Astrocyte of the cerebellum (primary cell): ENCODE results near the gene ELFN1.

Experiments used
- DNase-seq: peaks from one replicate; pipeline ENCODE4 v3.0.0-alpha.2; 2011; ENCODE audit warnings: low read depth
- H3K4me3 ChIP-seq: 2 replicates; pipeline ENCODE4 v1.5.1; 2011; ENCODE audit warnings: mild to moderate bottlenecking, low read depth, low read length, moderate library complexity
- in situ Hi-C: cut with HindIII; loops from 2 replicates; pipeline ENCODE4 v1.10.0; 2017; ENCODE audit warnings: low sequenced_read_pairs
- TF ChIP-seq, protein P1 (sequence below): IDR thresholded peaks from 2 replicates; pipeline ENCODE4 v1.5.1; 2012; ENCODE audit warnings: low read length, low read depth, moderate library complexity, mild to moderate bottlenecking; ENCODE audit errors: missing control alignments

Gene ELFN1

DNA sequence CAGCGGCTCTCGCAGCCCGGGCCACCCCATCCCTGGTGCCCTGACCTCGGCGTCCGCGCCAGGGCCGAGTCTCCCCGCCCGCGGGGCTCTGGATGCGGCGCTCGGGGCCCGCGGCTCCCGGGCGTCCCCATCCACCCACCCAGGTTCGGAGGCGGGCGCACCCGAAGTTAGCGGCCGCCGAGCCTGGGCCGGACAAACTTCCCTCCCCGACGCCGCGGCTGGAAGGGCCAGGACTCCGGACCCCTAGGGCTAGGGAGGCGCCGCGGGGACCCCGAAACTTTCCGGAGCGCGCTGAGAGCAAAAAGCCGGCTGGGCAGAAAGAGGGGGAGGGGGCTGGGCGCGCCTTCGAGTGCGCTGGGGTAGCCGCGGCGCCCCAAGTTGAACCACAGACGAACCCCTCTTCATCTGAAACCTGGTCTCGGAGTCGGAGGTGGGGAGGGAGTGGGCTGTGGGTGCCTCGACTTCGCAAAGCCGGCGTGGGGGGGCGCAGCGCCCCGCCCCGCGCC lies 3.7 kb upstream of the ELFN1 start:
- in situ Hi-C loops = no loop called here
- no peak for DNase-seq
- TF ChIP-seq, protein P1, sequence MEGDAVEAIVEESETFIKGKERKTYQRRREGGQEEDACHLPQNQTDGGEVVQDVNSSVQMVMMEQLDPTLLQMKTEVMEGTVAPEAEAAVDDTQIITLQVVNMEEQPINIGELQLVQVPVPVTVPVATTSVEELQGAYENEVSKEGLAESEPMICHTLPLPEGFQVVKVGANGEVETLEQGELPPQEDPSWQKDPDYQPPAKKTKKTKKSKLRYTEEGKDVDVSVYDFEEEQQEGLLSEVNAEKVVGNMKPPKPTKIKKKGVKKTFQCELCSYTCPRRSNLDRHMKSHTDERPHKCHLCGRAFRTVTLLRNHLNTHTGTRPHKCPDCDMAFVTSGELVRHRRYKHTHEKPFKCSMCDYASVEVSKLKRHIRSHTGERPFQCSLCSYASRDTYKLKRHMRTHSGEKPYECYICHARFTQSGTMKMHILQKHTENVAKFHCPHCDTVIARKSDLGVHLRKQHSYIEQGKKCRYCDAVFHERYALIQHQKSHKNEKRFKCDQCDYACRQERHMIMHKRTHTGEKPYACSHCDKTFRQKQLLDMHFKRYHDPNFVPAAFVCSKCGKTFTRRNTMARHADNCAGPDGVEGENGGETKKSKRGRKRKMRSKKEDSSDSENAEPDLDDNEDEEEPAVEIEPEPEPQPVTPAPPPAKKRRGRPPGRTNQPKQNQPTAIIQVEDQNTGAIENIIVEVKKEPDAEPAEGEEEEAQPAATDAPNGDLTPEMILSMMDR = no peak
- H3K4me3 ChIP-seq = peak overlapping the region; percentile 22

DNA sequence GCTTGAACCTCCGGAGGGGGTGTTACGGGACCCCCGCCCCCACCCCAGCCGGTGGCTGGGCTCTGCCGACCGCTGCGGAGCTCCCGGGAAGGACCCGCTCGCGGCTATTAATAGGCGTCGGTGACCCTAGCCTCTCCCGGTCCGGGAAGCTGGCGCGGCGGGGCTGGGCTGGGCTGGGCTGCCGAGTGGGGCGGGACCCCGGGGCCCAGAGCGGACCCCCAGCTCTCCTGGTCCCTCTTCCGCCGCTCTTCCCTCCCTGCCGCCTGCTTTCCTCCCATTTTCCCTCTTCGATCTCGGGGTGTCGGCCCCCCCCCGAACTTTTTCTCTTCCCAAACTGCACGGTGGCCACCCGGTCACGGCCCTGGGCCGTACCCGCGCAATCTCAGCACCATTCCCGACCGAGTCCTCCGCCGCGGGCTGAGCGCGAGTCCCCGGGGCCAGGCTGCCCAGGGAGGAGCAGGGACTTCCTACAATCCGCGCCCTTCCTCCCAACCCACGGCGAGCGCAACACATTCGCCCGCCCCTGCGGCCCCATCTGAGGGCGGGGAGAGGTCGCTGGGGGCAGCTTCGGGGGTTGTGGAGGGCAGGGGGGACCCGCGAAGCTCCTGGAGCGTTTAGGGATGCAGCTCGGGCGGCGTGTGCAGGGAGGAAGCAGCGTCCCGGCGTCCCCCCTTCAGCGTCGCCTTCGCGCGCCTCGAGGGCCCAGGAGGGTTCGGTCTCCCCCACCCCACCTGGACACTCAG lies 3.1 kb upstream of the ELFN1 start:
- in situ Hi-C loops = no loop called here
- TF ChIP-seq, protein P1 = no peak
- no peak for DNase-seq
- H3K4me3 ChIP-seq = peak overlapping the region; percentile 15

DNA sequence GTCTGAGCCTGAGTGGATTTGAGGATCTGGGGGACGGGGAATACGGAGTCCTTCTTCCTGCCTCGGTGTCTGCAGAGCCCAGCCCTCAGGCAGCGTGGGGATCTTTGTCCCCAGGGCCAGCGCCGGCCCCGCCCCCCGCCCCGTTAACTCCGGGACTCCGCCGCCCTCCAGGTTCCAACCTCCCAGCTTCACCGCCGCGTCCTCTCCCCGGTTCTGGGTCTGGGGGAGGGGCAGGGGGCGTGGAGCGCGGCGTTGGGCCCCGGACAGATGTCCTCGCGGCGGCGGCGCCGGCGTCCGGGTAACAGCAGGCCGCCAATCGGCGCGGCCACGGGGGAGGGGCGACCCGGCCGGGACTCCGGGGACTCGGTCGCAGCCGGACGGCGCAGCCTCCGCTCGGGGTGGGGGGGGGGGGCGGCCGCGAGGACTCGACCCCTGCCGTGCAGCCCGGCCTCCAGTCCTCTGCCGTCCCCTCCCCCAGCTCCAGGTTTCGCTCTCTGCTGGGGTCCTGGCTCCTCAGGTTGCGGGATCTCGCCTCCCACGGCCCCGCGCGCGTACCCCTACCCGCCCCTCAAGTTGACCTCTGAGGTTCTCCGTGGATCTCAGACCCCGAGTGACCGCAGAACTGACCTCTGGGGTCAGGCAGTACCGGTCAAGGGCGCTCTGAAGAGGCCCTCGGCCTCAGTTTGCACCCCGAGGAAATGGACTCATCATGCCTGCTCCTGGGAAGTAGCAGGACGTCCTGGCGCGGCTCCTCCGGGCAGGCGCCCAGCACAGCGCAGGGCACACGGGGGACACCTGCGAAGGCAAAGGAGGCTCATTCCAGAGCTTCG lies 2.3 kb upstream of the ELFN1 start:
- peak overlapping the region; percentile 15 for H3K4me3 ChIP-seq
- TF ChIP-seq, protein P1 = no peak
- in situ Hi-C loops = no loop called here
- no peak for DNase-seq

DNA sequence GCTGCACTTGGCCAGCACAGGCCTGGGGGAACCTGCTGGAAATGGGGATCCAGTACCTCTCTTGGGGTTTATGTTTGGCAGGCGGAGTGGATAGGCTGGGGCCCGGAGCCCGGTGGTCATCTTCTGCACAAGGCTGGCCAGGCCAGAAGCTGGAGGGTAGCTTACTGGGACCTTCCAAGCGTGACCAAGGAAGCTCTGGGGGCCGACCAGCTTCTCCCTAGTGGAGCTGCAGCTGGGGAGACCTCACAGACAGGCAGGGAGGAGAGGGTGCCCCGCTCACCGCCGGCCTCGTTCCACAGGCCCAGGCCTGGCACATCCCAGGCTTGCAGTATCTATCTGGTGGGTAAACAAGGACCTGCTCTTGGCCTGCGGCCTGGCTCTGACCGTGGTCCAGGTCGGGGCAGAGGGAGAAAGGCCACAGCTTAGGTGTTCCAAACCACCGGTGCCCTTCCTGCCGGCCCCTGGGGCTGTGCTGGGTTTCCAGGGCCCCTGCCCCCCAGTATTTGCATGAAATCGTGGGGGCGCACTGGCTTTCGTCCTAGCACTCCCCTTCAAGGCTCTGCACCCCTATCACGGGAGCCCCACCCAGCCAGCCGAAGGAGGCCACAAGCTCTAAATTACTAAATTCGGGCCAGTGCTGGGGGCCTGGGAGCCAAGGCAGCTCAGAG lies 1.5 kb upstream of the ELFN1 start:
- no peak overlapping the region for H3K4me3 ChIP-seq
- in situ Hi-C loops = no loop called here
- TF ChIP-seq, protein P1 = no peak
- no peak for DNase-seq

DNA sequence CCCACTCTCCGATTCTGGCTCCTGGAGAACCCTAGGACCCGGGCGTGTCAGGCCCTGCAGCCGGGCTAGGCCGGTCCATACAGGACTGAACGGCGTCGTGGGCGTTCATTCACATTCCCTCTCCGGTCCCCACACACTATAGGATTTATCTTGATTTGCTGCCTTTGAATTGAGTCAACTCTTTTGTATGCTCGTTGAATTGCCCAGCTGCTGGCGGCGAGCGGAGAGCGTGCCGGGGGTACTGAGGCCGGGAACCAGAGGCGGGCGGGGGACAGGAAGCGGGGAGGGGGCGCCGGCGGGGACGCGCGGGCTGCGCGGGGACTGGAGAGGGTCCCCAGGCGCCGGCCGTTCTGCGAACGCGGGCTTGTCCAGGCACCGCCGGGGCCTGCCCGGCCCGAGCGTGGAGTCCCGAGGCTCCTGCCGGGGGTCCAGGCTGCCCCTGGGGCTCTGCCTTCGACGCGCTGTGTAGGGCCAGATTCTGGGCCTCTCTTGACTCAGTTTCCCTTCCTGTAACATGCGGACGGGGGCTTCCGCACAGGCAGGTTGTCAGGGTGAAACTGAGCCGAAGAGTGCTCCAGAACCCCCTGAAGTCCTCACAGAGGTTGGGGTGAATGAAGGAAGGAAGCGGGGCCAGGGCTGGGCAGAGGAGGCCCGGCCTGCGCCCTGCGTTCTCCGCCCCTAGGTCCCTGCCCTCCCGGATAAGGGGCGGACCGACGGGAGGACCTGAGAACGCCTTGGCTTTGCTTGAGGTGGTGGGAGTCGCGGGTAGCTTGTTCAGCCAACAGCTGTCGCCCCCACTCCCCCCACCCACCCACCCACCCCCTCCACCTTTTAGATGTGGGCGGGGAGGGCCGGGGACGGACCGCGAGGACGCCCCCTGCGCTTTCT lies 769 bp upstream of the ELFN1 start:
- in situ Hi-C loops = no loop called here
- DNase-seq = no peak
- TF ChIP-seq, protein P1 = no peak
- H3K4me3 ChIP-seq = no peak overlapping the region
